ENCODE data around the gene FCN3. TPM values are rescaled to one million over a fixed set of nuclear protein-coding genes. Genes with fewer than 3 reads are reported as not detected.

The FCN3 gene
- total and polyA plus RNA-seq, 5 donors from 2014 or later: not detected

DNA sequence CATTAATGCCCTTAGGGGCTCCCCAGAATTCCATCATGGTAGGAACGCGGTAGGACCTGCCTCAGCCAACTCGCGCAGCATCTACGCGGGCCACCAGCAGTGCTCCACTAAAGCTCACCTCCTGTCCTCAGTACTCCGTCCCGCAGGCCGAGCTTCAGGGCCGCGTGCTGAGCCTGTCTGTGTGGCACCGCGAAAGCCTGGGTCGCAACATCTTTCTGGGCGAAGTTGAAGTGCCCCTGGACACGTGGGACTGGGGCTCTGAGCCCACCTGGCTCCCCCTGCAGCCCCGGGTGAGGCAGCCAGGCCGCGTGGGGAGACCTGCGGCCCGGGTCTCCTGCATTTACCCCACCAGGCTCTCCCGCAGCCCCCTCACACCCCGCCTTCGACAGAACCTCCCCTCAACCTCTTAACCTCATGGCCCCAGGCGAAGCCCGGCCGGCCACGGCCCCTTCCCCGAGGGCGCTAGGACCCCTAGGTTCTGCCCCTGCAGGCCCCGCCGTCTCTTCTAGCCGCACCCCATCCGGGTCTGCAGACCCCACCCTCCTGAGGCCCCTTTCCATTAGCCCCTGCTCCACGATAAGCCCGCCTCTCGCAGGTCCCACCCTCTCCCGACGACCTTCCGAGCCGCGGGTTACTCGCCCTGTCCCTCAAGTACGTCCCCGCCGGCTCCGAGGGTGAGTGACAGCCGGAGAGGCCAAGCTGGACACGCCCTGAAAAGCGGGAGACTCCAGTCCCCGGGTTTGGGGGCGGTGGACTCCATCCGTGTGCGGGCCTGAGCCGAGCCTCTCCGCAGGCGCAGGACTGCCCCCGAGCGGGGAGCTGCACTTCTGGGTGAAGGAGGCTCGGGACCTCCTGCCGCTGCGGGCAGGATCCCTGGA lies 23.7 kb downstream of the FCN3 start:
- H3K4me3 Mint-ChIP-seq: peak overlapping the region in 2 of 4 donors; percentile 15 to 29
- H3K27ac ChIP-seq (ENCODE audit: insufficient read depth, low read length, poor library complexity, severe bottlenecking): no peak overlapping the region
- peaks cover 26% of the 10 kb centered on the region for H3K4me1 ChIP-seq (ENCODE audit: control insufficient read depth, insufficient read depth, low read length, poor library complexity, severe bottlenecking)
- H3K27ac Mint-ChIP-seq: no peak overlapping the region
- no peaks in the 10 kb centered on the region for H3K9me3 ChIP-seq (ENCODE audit: control insufficient read depth in 2 of 2, low read length in 2 of 2)
- peaks cover 0 to 31% (median 11%) of the 10 kb centered on the region in 4 donors for H3K4me1 Mint-ChIP-seq
- no peaks in the 10 kb centered on the region for H3K9me3 Mint-ChIP-seq
- peaks cover 22% of the 10 kb centered on the region for H3K36me3 ChIP-seq (ENCODE audit: control insufficient read depth, insufficient read depth, low read length)
- DNase-seq: no peak
- H3K27me3 Mint-ChIP-seq: no peaks in the 10 kb centered on the region
- no peak for ATAC-seq (ENCODE audit: low read depth in 2 of 2)
- H3K27me3 ChIP-seq (ENCODE audit: control insufficient read depth, insufficient read depth, low read length): no peaks in the 10 kb centered on the region
- no peak overlapping the region for H3K4me3 ChIP-seq (ENCODE audit: low read depth, low read length)
- peaks cover 20% of the 10 kb centered on the region for H3K36me3 Mint-ChIP-seq

DNA sequence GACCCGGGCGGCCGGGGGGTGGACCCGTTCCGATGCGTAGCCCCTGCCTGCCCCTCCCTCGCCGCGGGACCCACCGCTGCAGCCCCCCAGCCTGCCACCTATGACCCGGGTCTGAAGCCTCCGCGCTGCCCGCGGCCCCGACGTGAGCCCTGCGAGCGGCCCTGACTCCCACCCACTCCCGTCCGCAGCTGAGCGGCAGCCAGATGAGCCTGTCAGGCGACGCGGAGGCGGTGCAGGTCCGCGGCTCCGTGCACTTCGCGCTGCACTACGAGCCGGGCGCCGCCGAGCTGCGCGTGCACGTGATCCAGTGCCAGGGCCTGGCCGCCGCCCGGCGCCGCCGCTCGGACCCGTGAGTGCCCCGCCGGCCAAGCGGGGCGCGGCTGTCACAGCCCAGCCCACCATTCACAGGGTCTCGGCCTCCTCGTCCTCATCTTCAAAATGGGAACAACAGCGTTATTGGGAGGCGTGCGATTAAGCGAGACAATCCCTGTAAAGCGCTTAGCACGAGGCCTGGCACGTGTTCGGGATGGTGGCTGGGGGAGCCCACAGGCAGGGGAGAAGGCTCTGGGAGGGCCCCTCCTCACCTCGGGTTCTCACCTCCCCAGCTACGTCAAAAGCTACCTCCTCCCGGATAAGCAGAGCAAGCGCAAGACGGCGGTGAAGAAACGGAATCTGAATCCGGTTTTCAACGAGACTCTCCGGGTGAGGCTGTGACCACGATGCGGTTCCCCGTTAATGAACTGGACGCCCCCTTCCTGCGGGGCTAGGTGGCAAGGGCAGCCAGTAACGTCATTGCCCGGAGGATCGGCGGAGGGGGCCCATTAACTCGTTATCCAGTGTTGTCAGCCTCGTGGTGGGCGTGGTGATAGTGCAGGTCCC lies 24.6 kb downstream of the FCN3 start:
- Mint-ChIP-seq H3K27me3 (no peaks in the 10 kb centered on the region), H3K4me3 (peak overlapping the region in 2 of 4 donors; percentile 15 to 29), H3K9me3 (no peaks in the 10 kb centered on the region), H3K27ac (peak overlapping the region in 1 of 3 donors; percentile 26), H3K36me3 (peaks cover 20% of the 10 kb centered on the region), H3K4me1 (peaks cover 0 to 30% (median 6%) of the 10 kb centered on the region in 4 donors)
- Histone ChIP-seq H3K4me1 (ENCODE audit: control insufficient read depth, insufficient read depth, low read length, poor library complexity, severe bottlenecking) (peaks cover 25% of the 10 kb centered on the region), H3K4me3 (ENCODE audit: low read depth, low read length) (no peak overlapping the region), H3K27me3 (ENCODE audit: control insufficient read depth, insufficient read depth, low read length) (no peaks in the 10 kb centered on the region), H3K36me3 (ENCODE audit: control insufficient read depth, insufficient read depth, low read length) (peaks cover 29% of the 10 kb centered on the region), H3K9me3 (ENCODE audit: control insufficient read depth in 2 of 2, low read length in 2 of 2) (no peaks in the 10 kb centered on the region), H3K27ac (ENCODE audit: insufficient read depth, low read length, poor library complexity, severe bottlenecking) (no peak overlapping the region)
- peak in 1 of 2 donors; percentile 41 for ATAC-seq (ENCODE audit: low read depth in 2 of 2)
- no peak for DNase-seq

GRCh38 chr1:27348861-27349783 lies 25.5 kb downstream of the FCN3 start:
- H3K27ac Mint-ChIP-seq: peak overlapping the region; percentile 14 to 65 (median 36)
- H3K36me3 Mint-ChIP-seq: peaks cover 24% of the 10 kb centered on the region

DNA sequence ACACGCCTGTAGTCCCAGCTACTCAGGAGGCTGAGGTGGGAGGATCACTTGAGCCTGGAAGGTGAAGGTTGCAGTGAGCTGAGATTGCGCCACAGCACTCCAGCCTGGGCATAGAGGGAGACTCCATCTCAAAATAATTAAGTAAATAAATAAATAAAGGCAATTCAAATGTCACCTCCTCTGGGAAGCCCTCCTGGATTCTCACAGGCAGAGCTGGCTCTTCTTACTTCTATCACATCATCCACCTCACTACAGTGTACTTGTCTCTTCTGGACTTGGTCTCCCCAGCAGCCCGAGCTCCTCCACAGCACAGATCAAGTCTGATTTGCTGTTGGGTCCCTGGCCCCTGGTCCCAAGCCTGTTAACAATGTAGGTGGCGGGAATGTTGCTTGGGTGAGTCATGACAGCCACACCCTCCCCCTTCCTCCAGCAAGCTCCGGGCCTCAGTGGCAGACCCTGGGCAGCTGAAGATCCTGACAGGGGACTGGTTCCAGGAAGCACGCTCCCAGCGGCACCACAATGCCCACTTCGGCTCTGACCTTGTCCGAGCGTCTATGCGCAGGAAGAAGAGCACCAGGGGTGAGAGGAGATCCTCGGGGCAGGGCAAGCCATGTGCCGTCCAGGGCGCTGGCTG lies 27.5 kb downstream of the FCN3 start:
- Histone ChIP-seq H3K4me1 (ENCODE audit: control insufficient read depth, insufficient read depth, low read length, poor library complexity, severe bottlenecking) (peaks cover 44% of the 10 kb centered on the region), H3K27me3 (ENCODE audit: control insufficient read depth, insufficient read depth, low read length) (no peaks in the 10 kb centered on the region), H3K36me3 (ENCODE audit: control insufficient read depth, insufficient read depth, low read length) (peaks cover 30% of the 10 kb centered on the region), H3K9me3 (ENCODE audit: control insufficient read depth in 2 of 2, low read length in 2 of 2) (no peaks in the 10 kb centered on the region), H3K27ac (ENCODE audit: insufficient read depth, low read length, poor library complexity, severe bottlenecking) (no peak overlapping the region), H3K4me3 (ENCODE audit: low read depth, low read length) (no peak overlapping the region)
- Mint-ChIP-seq H3K4me1 (peaks cover 4 to 43% (median 20%) of the 10 kb centered on the region in 4 donors), H3K27ac (no peak overlapping the region), H3K9me3 (no peaks in the 10 kb centered on the region), H3K27me3 (no peaks in the 10 kb centered on the region), H3K4me3 (no peak overlapping the region), H3K36me3 (peaks cover 26% of the 10 kb centered on the region)
- ATAC-seq (ENCODE audit: low read depth in 2 of 2): no peak
- DNase-seq: no peak

More at GRCh38 chr1:27348861-27349783, 25.5 kb downstream of the FCN3 start:
- peak overlapping the region in 3 of 4 donors; percentile 41 to 69 (median 68) for H3K4me3 Mint-ChIP-seq
- peak in 2 of 3 donors; percentile 33 to 49 for DNase-seq
- Histone ChIP-seq H3K27me3 (ENCODE audit: control insufficient read depth, insufficient read depth, low read length) (no peaks in the 10 kb centered on the region), H3K27ac (ENCODE audit: insufficient read depth, low read length, poor library complexity, severe bottlenecking) (peak overlapping the region; percentile 30), H3K4me3 (ENCODE audit: low read depth, low read length) (no peak overlapping the region), H3K4me1 (ENCODE audit: control insufficient read depth, insufficient read depth, low read length, poor library complexity, severe bottlenecking) (peaks cover 32% of the 10 kb centered on the region), H3K36me3 (ENCODE audit: control insufficient read depth, insufficient read depth, low read length) (peaks cover 30% of the 10 kb centered on the region), H3K9me3 (ENCODE audit: control insufficient read depth in 2 of 2, low read length in 2 of 2) (no peaks in the 10 kb centered on the region)
- H3K9me3 Mint-ChIP-seq: no peaks in the 10 kb centered on the region
- peak; percentile 70 to 78 for ATAC-seq (ENCODE audit: low read depth in 2 of 2)
- peaks cover 0 to 35% (median 9%) of the 10 kb centered on the region in 4 donors for H3K4me1 Mint-ChIP-seq
- no peaks in the 10 kb centered on the region for H3K27me3 Mint-ChIP-seq

DNA sequence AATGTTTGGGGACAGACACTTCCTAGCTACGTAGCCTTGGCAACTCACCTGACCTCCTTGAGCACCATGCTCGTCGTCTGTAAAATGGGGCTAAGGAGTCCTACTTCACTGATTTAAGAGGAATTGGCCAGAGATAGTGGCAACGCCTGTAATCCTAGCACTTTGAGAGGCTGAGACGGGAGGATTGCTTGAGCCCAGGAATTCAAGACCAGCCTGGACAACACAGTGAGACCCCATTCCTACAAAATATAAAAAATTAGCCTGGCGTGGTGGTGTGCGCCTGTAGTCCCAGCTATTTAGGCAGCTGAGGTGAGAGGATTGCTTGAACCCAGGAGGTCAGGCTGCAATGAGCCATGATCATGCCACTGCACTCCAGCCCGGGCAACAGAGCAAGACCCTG lies 28.3 kb downstream of the FCN3 start:
- peaks cover 30% of the 10 kb centered on the region for H3K36me3 ChIP-seq (ENCODE audit: control insufficient read depth, insufficient read depth, low read length)
- Mint-ChIP-seq H3K9me3 (no peaks in the 10 kb centered on the region), H3K36me3 (peaks cover 22% of the 10 kb centered on the region)

GRCh38 chr1:27345272-27345671 lies 29.4 kb downstream of the FCN3 start:
- peaks cover 4 to 54% (median 27%) of the 10 kb centered on the region in 4 donors for H3K4me1 Mint-ChIP-seq
- peaks cover 22% of the 10 kb centered on the region for H3K36me3 Mint-ChIP-seq
- H3K36me3 ChIP-seq (ENCODE audit: control insufficient read depth, insufficient read depth, low read length): peaks cover 26% of the 10 kb centered on the region
- no peaks in the 10 kb centered on the region for H3K9me3 Mint-ChIP-seq
- H3K27ac ChIP-seq (ENCODE audit: insufficient read depth, low read length, poor library complexity, severe bottlenecking): no peak overlapping the region
- H3K27ac Mint-ChIP-seq: peak overlapping the region in 1 of 3 donors; percentile 56
- H3K27me3 Mint-ChIP-seq: no peaks in the 10 kb centered on the region
- DNase-seq (no peak), ATAC-seq (ENCODE audit: low read depth in 2 of 2) (no peak)
- peaks cover 57% of the 10 kb centered on the region for H3K4me1 ChIP-seq (ENCODE audit: control insufficient read depth, insufficient read depth, low read length, poor library complexity, severe bottlenecking)
- H3K4me3 ChIP-seq (ENCODE audit: low read depth, low read length): no peak overlapping the region
- H3K9me3 ChIP-seq (ENCODE audit: control insufficient read depth in 2 of 2, low read length in 2 of 2): no peaks in the 10 kb centered on the region
- H3K27me3 ChIP-seq (ENCODE audit: control insufficient read depth, insufficient read depth, low read length): no peaks in the 10 kb centered on the region
- peak overlapping the region in 3 of 4 donors; percentile 71 to 91 (median 76) for H3K4me3 Mint-ChIP-seq

More for the DNA sequence above, 28.3 kb downstream of the FCN3 start:
- peak overlapping the region in 3 of 4 donors; percentile 62 to 93 (median 71) for H3K4me3 Mint-ChIP-seq
- H3K27me3 Mint-ChIP-seq: no peaks in the 10 kb centered on the region
- Histone ChIP-seq H3K4me3 (ENCODE audit: low read depth, low read length) (no peak overlapping the region), H3K27ac (ENCODE audit: insufficient read depth, low read length, poor library complexity, severe bottlenecking) (no peak overlapping the region), H3K27me3 (ENCODE audit: control insufficient read depth, insufficient read depth, low read length) (no peaks in the 10 kb centered on the region), H3K9me3 (ENCODE audit: control insufficient read depth in 2 of 2, low read length in 2 of 2) (no peaks in the 10 kb centered on the region), H3K4me1 (ENCODE audit: control insufficient read depth, insufficient read depth, low read length, poor library complexity, severe bottlenecking) (peaks cover 50% of the 10 kb centered on the region)
- ATAC-seq (ENCODE audit: low read depth in 2 of 2): no peak
- DNase-seq: no peak
- peak overlapping the region in 2 of 3 donors; percentile 31 to 56 for H3K27ac Mint-ChIP-seq
- peaks cover 4 to 45% (median 22%) of the 10 kb centered on the region in 4 donors for H3K4me1 Mint-ChIP-seq
